NT2/D1 (cell line): ENCODE data around the gene CDC42EP1.
A peak's percentile ranks its signal among the peaks of the same experiment; 100 is the strongest.
"Not testable (repeated sequence)": the region's sequence is repeated elsewhere in the genome, so short reads cannot be mapped to it uniquely, and the experiment has no call there.

ENCODE experiments used
- DNase-seq: peaks from one replicate; pipeline ENCODE4 v3.0.0-alpha.2; 2011; ENCODE audit warnings: low read depth, low spot score
- H3K27me3 ChIP-seq: 2 replicates; pipeline ENCODE4 v1.6.0; 2011; ENCODE audit warnings: mild to moderate bottlenecking; ENCODE audit not compliant: insufficient read length, insufficient read depth
- H3K36me3 ChIP-seq: 2 replicates; pipeline ENCODE4 v1.6.1; 2011; ENCODE audit warnings: mild to moderate bottlenecking, low read length, mixed read lengths; ENCODE audit not compliant: insufficient read depth, insufficient read length
- H3K4me1 ChIP-seq: 2 replicates; pipeline ENCODE4 v1.5.1; 2011; ENCODE audit not compliant: insufficient read depth, insufficient read length
- H3K4me3 ChIP-seq: 2 replicates; pipeline ENCODE4 v1.5.1; 2011; ENCODE audit warnings: low read depth; ENCODE audit not compliant: insufficient read length
- H3K9ac ChIP-seq: 2 replicates; pipeline ENCODE4 v1.6.0; 2011; ENCODE audit warnings: low read depth; ENCODE audit not compliant: insufficient read length
- H3K9me3 ChIP-seq: 2 replicates; pipeline ENCODE4 v1.5.1; 2011; ENCODE audit warnings: mild to moderate bottlenecking, low read length; ENCODE audit not compliant: insufficient read depth
- SUZ12 ChIP-seq: IDR thresholded peaks from 2 replicates; pipeline ENCODE4 v1.6.1; 2011; ENCODE audit not compliant: insufficient read length, insufficient read depth; ENCODE audit errors: extremely low read depth
- YY1 ChIP-seq: IDR thresholded peaks from 2 replicates; pipeline ENCODE4 v1.6.1; 2011; ENCODE audit not compliant: insufficient read length, insufficient read depth
- ZNF274 ChIP-seq: IDR thresholded peaks from 2 replicates; pipeline ENCODE4 v1.6.1; 2011; ENCODE audit warnings: mild to moderate bottlenecking, low read depth, low read length

The CDC42EP1 gene

DNA sequence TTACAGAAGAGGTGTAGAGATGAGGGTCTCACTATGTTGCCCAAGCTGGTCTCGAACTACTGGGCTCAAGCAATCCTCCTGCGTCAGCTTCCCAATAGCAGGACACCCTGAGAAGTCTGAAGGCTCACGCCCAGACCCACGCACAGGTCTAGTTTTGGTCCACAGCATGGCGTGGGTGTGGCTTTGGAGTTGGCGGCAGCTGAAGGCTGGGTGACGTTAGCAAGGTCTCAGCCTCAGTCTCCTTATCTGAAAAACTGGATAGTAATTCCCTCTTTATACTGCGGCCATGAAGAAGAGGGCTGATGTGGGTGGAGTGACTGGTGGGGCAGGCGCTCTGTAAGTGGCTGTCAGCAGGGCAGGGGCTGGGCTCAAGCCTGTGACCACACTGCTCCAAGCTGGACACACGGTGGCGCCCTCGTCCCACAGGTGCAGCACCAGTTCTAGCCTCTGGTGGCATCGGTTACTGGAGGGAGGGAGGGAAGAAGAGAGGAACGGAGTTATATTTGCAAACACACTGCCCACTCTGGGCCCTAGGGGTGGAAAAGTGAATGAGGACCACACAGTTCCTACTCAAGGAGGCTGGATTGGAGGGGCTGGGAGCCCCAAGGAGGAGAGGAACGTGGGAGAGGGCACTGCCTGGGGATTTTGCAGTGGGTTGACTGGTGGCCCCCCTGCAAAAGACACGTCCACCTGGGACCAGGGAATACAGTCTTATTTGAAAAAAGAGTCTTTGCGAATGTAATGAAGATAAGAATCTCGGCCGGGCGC, 21.5 kb upstream of the CDC42EP1 start:
- Histone ChIP-seq H3K4me1 (peaks cover 2% of the 10 kb centered on the region), H3K9ac (no peak overlapping the region), H3K36me3 (no peaks in the 10 kb centered on the region), H3K27me3 (no peaks in the 10 kb centered on the region), H3K9me3 (no peaks in the 10 kb centered on the region), H3K4me3 (peak overlapping the region; percentile 12)
- DNase-seq, result peak; percentile 83
- no peak for TF ChIP-seq ZNF274
- no peak for TF ChIP-seq YY1
- no peak for TF ChIP-seq SUZ12

DNA sequence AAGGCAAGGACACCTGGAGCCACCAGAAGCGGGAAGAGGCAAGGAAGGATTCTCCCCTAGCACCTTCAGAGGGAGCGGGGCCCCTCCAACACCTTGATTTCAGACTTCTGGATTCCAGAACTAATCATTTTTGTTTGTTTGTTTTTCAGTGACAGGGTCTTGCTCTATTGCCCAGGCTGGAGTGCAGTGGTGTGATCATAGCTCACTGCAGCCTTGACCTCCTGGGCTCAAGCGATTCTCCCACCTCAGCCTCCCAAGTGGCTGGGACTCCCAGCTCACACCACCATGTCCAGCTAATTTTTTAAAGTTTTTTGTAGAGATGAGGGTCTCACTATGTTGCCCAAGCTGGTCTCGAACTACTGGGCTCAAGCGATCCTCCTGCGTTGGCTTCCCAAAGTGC, 20.5 kb upstream of the CDC42EP1 start:
- H3K27me3 ChIP-seq, H3K36me3 ChIP-seq, H3K9me3 ChIP-seq, H3K4me3 ChIP-seq, H3K4me1 ChIP-seq, H3K9ac ChIP-seq, DNase-seq: not testable (repeated sequence)

GRCh38 chr22:37542416-37542815, 17.9 kb upstream of the CDC42EP1 start:
- H3K4me3 ChIP-seq, DNase-seq, H3K36me3 ChIP-seq, H3K9me3 ChIP-seq, H3K27me3 ChIP-seq: not testable (repeated sequence)
- H3K4me1 ChIP-seq, result peaks cover 16% of the 10 kb centered on the region
- peak overlapping the region; percentile 51 for H3K9ac ChIP-seq

- no peak overlapping the region for H3K4me3 ChIP-seq
- peaks cover 18% of the 10 kb centered on the region for H3K4me1 ChIP-seq
- no peak for TF ChIP-seq SUZ12
- no peak overlapping the region for H3K9ac ChIP-seq
- no peaks in the 10 kb centered on the region for H3K27me3 ChIP-seq
- no peaks in the 10 kb centered on the region for H3K9me3 ChIP-seq
- no peaks in the 10 kb centered on the region for H3K36me3 ChIP-seq
- DNase-seq, result no peak
Observed at GRCh38 chr22:37542959-37543358, 17.3 kb upstream of the CDC42EP1 start.

DNA sequence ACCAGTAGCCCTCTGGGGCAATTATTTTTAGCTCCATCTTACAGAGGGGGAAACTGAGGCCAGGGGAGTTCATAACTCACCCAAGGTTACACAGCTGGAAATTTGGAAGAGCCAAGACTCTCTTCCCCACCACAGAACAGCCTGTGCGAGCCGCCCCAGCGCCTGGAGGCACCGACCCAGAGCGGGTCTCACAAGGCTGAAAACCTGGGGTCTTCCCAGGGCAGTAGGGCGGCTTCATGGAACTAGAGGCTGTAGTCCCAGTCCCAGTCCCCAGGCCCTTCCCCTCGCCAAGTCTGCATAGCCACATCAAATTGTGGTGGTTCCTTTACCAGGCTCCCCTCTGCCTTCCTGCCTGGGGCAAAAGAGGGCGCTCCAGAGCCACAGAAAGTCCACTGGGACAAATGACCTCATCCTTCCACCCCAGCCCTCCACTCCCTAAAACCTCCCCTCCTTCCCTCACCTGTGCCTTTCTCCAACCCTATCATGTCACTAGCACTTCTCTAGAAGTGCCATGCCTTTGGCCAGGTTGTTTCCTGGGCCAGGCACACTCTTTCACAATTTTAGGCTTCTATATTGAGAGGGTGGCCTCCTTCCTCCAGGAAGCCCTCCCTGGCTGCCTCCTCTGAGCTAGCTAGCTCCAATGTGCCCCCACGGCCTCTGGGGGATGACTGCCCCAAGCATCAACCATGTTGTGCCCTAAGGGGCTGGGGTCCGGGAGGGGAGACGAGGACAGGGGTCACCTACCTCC, 15.2 kb upstream of the CDC42EP1 start:
- peak overlapping the region; percentile 50 for H3K4me3 ChIP-seq
- H3K36me3 ChIP-seq, result no peaks in the 10 kb centered on the region
- no peak for TF ChIP-seq ZNF274
- no peak for TF ChIP-seq SUZ12
- TF ChIP-seq YY1, result no peak
- no peaks in the 10 kb centered on the region for H3K27me3 ChIP-seq
- peaks cover 18% of the 10 kb centered on the region for H3K4me1 ChIP-seq
- DNase-seq, result peak; percentile 70
- H3K9me3 ChIP-seq, result no peaks in the 10 kb centered on the region
- peak overlapping the region; percentile 89 for H3K9ac ChIP-seq

- H3K36me3 ChIP-seq, result no peaks in the 10 kb centered on the region
- peak overlapping the region; percentile 50 for H3K4me3 ChIP-seq
- peak; percentile 80 for DNase-seq
- H3K9ac ChIP-seq, result peak overlapping the region; percentile 89
- H3K9me3 ChIP-seq, result no peaks in the 10 kb centered on the region
- no peak for TF ChIP-seq YY1
- no peak for TF ChIP-seq SUZ12
- TF ChIP-seq ZNF274, result no peak
- peaks cover 18% of the 10 kb centered on the region for H3K4me1 ChIP-seq
- H3K27me3 ChIP-seq, result no peaks in the 10 kb centered on the region
Observed at GRCh38 chr22:37545703-37546436, 14.4 kb upstream of the CDC42EP1 start.

- Histone ChIP-seq H3K36me3 (no peaks in the 10 kb centered on the region), H3K4me1 (peaks cover 18% of the 10 kb centered on the region), H3K27me3 (no peaks in the 10 kb centered on the region), H3K9me3 (no peaks in the 10 kb centered on the region), H3K9ac (peak overlapping the region; percentile 61), H3K4me3 (no peak overlapping the region)
- TF ChIP-seq SUZ12 (no peak), ZNF274 (no peak), YY1 (no peak)
- peak; percentile 38 for DNase-seq
Observed at GRCh38 chr22:37546437-37547250, 13.6 kb upstream of the CDC42EP1 start.
